ENCODE measurements around the gene RPS6KA2. TPM values are rescaled to one million over a fixed set of nuclear protein-coding genes. Genes with fewer than 3 reads are reported as not detected.

The RPS6KA2 gene
- polyA plus RNA-seq, 1 donor (not counting 4 experiments of a cell fraction or from before 2014, with no cell fraction given), result 8.2 TPM

DNA sequence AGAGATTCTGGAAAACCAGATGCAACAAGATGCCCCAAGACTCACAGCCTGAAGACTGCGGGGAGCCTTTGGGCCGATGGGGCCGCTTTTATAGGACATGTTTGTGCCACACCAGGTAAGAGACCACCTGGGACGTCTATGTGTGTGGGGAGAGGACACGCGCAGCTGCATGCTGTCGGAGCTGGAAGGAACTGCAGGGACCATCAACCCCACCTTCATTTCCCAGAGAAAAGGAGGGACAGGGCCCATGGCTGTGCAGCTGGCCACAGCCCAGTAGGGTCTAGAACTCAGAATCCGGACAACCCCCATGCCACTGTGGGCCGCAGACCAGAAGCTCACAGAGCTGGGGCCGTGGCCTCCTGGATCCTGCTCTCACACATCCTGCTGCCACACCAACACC, 144.0 kb downstream of the RPS6KA2 start:
- dilution Hi-C loops (cut with MboI; ENCODE audit: extremely low pct_ligation_motif_present, low sequenced_read_pairs), result no loop called here
- FAIRE-seq, result no peak

DNA sequence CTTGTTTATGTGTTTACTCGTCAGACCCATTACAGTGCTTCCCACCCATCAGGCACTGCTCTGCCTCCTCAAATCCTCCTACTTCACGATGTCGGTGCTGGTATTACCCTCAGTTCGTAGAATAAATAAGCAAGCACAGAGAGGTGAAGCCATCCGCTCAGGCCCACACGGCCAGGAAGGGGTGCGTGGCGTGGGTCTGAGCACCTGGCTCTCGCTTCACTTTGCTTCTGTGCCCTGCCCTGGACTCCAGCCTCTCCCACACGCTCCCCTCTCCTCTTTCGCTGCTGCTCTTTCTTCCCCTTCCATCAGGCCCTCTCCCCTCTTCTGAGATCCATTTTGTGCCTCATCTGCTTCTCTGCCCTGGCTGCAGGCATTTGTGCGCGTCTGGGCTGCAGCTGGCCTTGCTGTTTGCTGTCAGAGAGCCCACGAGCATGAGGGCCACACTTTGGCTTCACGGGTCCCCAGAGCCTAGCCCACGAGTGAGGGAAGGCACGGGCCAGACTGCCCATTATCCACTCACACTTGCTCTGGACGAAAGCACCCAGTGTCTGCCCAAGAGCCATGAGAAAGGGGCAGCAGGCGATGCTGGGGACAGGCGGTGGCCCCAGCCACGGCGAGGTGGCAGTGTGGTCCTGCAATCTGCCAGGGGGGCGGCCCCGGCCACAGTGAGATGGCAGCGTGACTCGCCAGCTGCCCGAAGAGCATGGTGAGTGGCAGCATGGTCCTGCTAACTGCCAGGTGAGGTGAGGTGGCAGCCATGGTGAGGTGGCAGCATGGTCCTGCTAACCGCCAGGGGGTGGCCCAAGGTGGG, 148.1 kb downstream of the RPS6KA2 start:
- Histone ChIP-seq H3K27ac (ENCODE audit: control insufficient read depth, insufficient read depth, low read length) (no peak overlapping the region), H3K36me3 (ENCODE audit: control insufficient read depth in 2 of 2, extremely low read depth in 1 of 2, insufficient read depth in 2 of 2, low read length in 2 of 2) (no peaks in the 10 kb centered on the region), H3K9ac (ENCODE audit: control insufficient read depth, extremely low read depth, insufficient read depth, low read length) (no peak overlapping the region), H3K27me3 (ENCODE audit: control insufficient read depth, extremely low read depth, insufficient read depth, low read length) (peaks cover 4% of the 10 kb centered on the region), H3K4me1 (ENCODE audit: control insufficient read depth, extremely low read depth, insufficient read depth, low read length) (no peaks in the 10 kb centered on the region), H3K9me1 (ENCODE audit: control insufficient read depth, extremely low read depth, insufficient read depth, low read length) (no peaks in the 10 kb centered on the region), H4K20me1 (ENCODE audit: control insufficient read depth, extremely low read depth, insufficient read depth, low read length) (no peaks in the 10 kb centered on the region), H3K79me2 (ENCODE audit: control insufficient read depth, insufficient read depth, low read length) (no peaks in the 10 kb centered on the region), H2AFZ (ENCODE audit: control insufficient read depth, low read length) (no peak overlapping the region), H3K9me3 (ENCODE audit: control insufficient read depth, low read depth, low read length) (no peaks in the 10 kb centered on the region), H3K4me3 (ENCODE audit: control insufficient read depth in 2 of 3, extremely low read depth in 1 of 3, insufficient read depth in 2 of 3, low read depth in 1 of 3, low read length in 3 of 3) (no peak overlapping the region), H3K4me2 (ENCODE audit: control insufficient read depth, extremely low read depth, insufficient read depth, low read depth, low read length) (no peak overlapping the region)
- FAIRE-seq, result no peak
- TF ChIP-seq EZH2 (IDR thresholded peaks at IDR 0.05; ENCODE audit: low read length), result no peak
- TF ChIP-seq, protein P1, sequence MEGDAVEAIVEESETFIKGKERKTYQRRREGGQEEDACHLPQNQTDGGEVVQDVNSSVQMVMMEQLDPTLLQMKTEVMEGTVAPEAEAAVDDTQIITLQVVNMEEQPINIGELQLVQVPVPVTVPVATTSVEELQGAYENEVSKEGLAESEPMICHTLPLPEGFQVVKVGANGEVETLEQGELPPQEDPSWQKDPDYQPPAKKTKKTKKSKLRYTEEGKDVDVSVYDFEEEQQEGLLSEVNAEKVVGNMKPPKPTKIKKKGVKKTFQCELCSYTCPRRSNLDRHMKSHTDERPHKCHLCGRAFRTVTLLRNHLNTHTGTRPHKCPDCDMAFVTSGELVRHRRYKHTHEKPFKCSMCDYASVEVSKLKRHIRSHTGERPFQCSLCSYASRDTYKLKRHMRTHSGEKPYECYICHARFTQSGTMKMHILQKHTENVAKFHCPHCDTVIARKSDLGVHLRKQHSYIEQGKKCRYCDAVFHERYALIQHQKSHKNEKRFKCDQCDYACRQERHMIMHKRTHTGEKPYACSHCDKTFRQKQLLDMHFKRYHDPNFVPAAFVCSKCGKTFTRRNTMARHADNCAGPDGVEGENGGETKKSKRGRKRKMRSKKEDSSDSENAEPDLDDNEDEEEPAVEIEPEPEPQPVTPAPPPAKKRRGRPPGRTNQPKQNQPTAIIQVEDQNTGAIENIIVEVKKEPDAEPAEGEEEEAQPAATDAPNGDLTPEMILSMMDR (optimal IDR thresholded peaks at IDR 0.05 in 1 of 3, IDR thresholded peaks at IDR 0.05 in 1 of 3, conservative IDR thresholded peaks at IDR 0.05 in 1 of 3; ENCODE audit: extremely low read depth in 1 of 3, insufficient read depth in 2 of 3, low read length in 3 of 3), result no peak
- DNase-seq (ENCODE audit: low read depth, low spot score), result no peak
- dilution Hi-C loops (cut with MboI; ENCODE audit: extremely low pct_ligation_motif_present, low sequenced_read_pairs), result no loop called here

More for the DNA sequence above, 144.0 kb downstream of the RPS6KA2 start:
- Histone ChIP-seq H2AFZ (ENCODE audit: control insufficient read depth, low read length) (no peak overlapping the region), H3K4me1 (ENCODE audit: control insufficient read depth, extremely low read depth, insufficient read depth, low read length) (no peaks in the 10 kb centered on the region), H3K4me2 (ENCODE audit: control insufficient read depth, extremely low read depth, insufficient read depth, low read depth, low read length) (no peak overlapping the region), H3K4me3 (ENCODE audit: control insufficient read depth in 2 of 3, extremely low read depth in 1 of 3, insufficient read depth in 2 of 3, low read depth in 1 of 3, low read length in 3 of 3) (no peak overlapping the region), H3K9me1 (ENCODE audit: control insufficient read depth, extremely low read depth, insufficient read depth, low read length) (no peaks in the 10 kb centered on the region), H3K27ac (ENCODE audit: control insufficient read depth, insufficient read depth, low read length) (no peak overlapping the region), H4K20me1 (ENCODE audit: control insufficient read depth, extremely low read depth, insufficient read depth, low read length) (no peaks in the 10 kb centered on the region), H3K9me3 (ENCODE audit: control insufficient read depth, low read depth, low read length) (no peaks in the 10 kb centered on the region), H3K36me3 (ENCODE audit: control insufficient read depth in 2 of 2, extremely low read depth in 1 of 2, insufficient read depth in 2 of 2, low read length in 2 of 2) (no peaks in the 10 kb centered on the region), H3K79me2 (ENCODE audit: control insufficient read depth, insufficient read depth, low read length) (no peaks in the 10 kb centered on the region), H3K27me3 (ENCODE audit: control insufficient read depth, extremely low read depth, insufficient read depth, low read length) (no peaks in the 10 kb centered on the region), H3K9ac (ENCODE audit: control insufficient read depth, extremely low read depth, insufficient read depth, low read length) (no peak overlapping the region)
- no peak for DNase-seq (ENCODE audit: low read depth, low spot score)
- TF ChIP-seq EZH2 (IDR thresholded peaks at IDR 0.05; ENCODE audit: low read length), result no peak
- TF ChIP-seq, protein P1 (optimal IDR thresholded peaks at IDR 0.05 in 1 of 3, IDR thresholded peaks at IDR 0.05 in 1 of 3, conservative IDR thresholded peaks at IDR 0.05 in 1 of 3; ENCODE audit: extremely low read depth in 1 of 3, insufficient read depth in 2 of 3, low read length in 3 of 3), result no peak
